Lung (tissue), 12 donors: ENCODE results near the gene CCDC178. TPM values are rescaled to one million over a fixed set of nuclear protein-coding genes. Genes with fewer than 3 reads are reported as not detected.
A peak's percentile ranks its signal among the peaks of the same experiment; 100 is the strongest.
"Not testable (repeated sequence)": the region's sequence is repeated elsewhere in the genome, so short reads cannot be mapped to it uniquely, and the experiment has no call there.

Experiments
- ATAC-seq: fragments of 200-7000 bp; cut with Tn5 transposase; one replicate; pipeline ENCODE4 v1.9.1; 2020; ENCODE audit warnings: moderate number of reproducible peaks; ENCODE audit not compliant: insufficient read depth, low FRiP score
- DNase-seq, 3 donors: peaks; one replicate each; pipeline ENCODE4 v3.0.0-alpha.2; 2013 to 2017
- H3K27ac ChIP-seq, 2 donors: one replicate each; pipeline ENCODE4 v1.5.1; 2013; ENCODE audit warnings: mild to moderate bottlenecking in 2 of 2, moderate library complexity in 2 of 2, control low read depth in 1 of 2, inconsistent platforms in 1 of 2, low read depth in 1 of 2, low read length in 1 of 2
- H3K27me3 ChIP-seq, 3 donors: one replicate each; pipeline ENCODE4 v1.5.1; 2013; ENCODE audit warnings: low read length in 2 of 3; ENCODE audit not compliant: control insufficient read depth in 3 of 3, insufficient read depth in 3 of 3
- H3K36me3 ChIP-seq, 4 donors: one replicate each; pipeline ENCODE4 v1.5.1; 2013; ENCODE audit warnings: low read length in 4 of 4, mild to moderate bottlenecking in 1 of 4, moderate library complexity in 1 of 4; ENCODE audit not compliant: control insufficient read depth in 4 of 4, insufficient read depth in 4 of 4
- H3K4me1 ChIP-seq, 5 donors: one replicate each; pipeline ENCODE4 v1.5.1; 2013; ENCODE audit warnings: low read length in 5 of 5, mild to moderate bottlenecking in 2 of 5, moderate library complexity in 1 of 5; ENCODE audit not compliant: control insufficient read depth in 5 of 5, insufficient read depth in 5 of 5
- H3K4me3 ChIP-seq: one replicate; pipeline ENCODE4 v1.5.1; 2013; ENCODE audit warnings: mild to moderate bottlenecking, control low read depth, moderate library complexity
- H3K9ac ChIP-seq, 2 donors: one replicate each; pipeline ENCODE4 v1.5.1; 2013; ENCODE audit warnings: low read length in 2 of 2, control low read depth in 1 of 2; ENCODE audit not compliant: insufficient read depth in 1 of 2
- H3K9me3 ChIP-seq, 4 donors: one replicate each; pipeline ENCODE4 v1.5.1; 2013; ENCODE audit warnings: low read length in 3 of 4, mild to moderate bottlenecking in 1 of 4, moderate library complexity in 1 of 4; ENCODE audit not compliant: control insufficient read depth in 4 of 4, insufficient read depth in 3 of 4
- WGBS, 2 donors: extraction: QIAGEN DNeasy Blood & Tissue Kit; methylation state at CpG; one replicate each; pipeline ENCODE4 v1.1.7; 2013; 5-methylcytosine and 5-hydroxymethylcytosine counted together
- polyA plus RNA-seq, 2 donors: library from polyadenylated mRNA; stranded (reverse); fragments of 200-250 nt; gene quantifications; one replicate each; pipeline ENCODE4 v1.2.1, GENCODE V29; 2013
- total RNA-seq, 2 donors: library from RNA; depleted of rRNA in 1 of 2; stranded (reverse); fragments of >200 nt in 1 of 2; gene quantifications; one replicate each; pipeline ENCODE4 v1.2.1, GENCODE V29; 2014 to 2021
- TF ChIP-seq, protein P1 (sequence below): IDR thresholded peaks from 2 replicates; pipeline ENCODE4 v1.5.1; 2012; ENCODE audit warnings: mild to moderate bottlenecking; ENCODE audit errors: control extremely low read depth, extremely low read depth
- donor health status: control.
- donor health status: control.
- donor health status: Bipolar disorder and iron deficiency.
- donor health status: healthy.
- donor health status: DM: yes; HTN: yes; CAD: no.

Gene CCDC178
- total and polyA plus RNA-seq, 4 donors, result 0.08 to 1.1 (median 0.77) TPM

DNA sequence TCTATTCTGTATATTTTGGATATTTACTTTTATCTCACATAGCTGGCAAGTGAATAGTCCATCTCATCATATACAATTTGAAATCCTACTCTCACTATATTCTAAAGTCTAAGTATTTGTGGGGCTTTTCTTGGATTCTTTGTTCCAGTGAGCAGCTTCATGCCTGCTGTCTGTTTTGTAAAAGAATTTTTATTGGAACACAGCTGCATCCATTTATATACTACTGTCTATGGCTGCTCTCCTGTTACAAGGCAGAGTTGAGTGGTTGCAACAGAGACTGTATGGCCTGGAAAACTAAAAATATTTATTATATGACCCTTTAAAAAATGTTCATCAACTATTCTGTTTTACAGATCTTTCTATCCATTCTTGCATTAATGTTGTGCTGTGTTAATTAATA lies 474.4 kb downstream of the CCDC178 start:
- no peak overlapping the region for H3K4me3 ChIP-seq
- ATAC-seq, result no peak
- no peaks in the 10 kb centered on the region for H3K36me3 ChIP-seq
- no peaks in the 10 kb centered on the region for H3K9me3 ChIP-seq
- H3K4me1 ChIP-seq, result no peaks in the 10 kb centered on the region
- H3K27me3 ChIP-seq, result no peaks in the 10 kb centered on the region
- no peak for DNase-seq
- no peak overlapping the region for H3K9ac ChIP-seq
- H3K27ac ChIP-seq, result no peak overlapping the region
- TF ChIP-seq, protein P1, sequence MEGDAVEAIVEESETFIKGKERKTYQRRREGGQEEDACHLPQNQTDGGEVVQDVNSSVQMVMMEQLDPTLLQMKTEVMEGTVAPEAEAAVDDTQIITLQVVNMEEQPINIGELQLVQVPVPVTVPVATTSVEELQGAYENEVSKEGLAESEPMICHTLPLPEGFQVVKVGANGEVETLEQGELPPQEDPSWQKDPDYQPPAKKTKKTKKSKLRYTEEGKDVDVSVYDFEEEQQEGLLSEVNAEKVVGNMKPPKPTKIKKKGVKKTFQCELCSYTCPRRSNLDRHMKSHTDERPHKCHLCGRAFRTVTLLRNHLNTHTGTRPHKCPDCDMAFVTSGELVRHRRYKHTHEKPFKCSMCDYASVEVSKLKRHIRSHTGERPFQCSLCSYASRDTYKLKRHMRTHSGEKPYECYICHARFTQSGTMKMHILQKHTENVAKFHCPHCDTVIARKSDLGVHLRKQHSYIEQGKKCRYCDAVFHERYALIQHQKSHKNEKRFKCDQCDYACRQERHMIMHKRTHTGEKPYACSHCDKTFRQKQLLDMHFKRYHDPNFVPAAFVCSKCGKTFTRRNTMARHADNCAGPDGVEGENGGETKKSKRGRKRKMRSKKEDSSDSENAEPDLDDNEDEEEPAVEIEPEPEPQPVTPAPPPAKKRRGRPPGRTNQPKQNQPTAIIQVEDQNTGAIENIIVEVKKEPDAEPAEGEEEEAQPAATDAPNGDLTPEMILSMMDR, result no peak

DNA sequence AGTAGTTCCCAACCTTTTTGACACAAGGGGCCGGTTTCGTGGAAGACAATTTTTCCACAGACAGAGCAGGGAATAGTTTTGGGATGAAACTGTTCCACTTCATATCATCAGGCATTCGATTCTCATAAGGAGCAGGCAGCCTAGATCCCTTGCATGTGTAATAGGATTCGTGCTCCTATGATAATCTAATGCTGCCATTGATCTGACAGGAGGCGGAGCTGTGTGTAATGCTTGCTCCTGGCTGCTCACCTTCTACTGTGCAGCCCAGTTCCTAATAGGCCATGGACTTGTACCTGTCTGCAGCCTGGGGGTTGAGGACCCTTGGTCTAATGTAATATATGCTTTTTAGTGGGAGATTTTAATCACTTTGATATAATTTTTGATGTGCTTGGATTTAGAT lies 479.0 kb downstream of the CCDC178 start:
- Histone ChIP-seq H3K27ac (no peak overlapping the region), H3K9ac (no peak overlapping the region), H3K27me3 (no peaks in the 10 kb centered on the region), H3K4me3 (no peak overlapping the region), H3K9me3 (no peaks in the 10 kb centered on the region), H3K36me3 (no peaks in the 10 kb centered on the region), H3K4me1 (peaks cover 0 to 5% (median 0%) of the 10 kb centered on the region in 5 donors)
- ATAC-seq (no peak), DNase-seq (no peak)
- TF ChIP-seq, protein P1, result no peak
- WGBS, 2 donors, result 82 to 86% methylated on average over 5 of the region's 5 CpGs

DNA sequence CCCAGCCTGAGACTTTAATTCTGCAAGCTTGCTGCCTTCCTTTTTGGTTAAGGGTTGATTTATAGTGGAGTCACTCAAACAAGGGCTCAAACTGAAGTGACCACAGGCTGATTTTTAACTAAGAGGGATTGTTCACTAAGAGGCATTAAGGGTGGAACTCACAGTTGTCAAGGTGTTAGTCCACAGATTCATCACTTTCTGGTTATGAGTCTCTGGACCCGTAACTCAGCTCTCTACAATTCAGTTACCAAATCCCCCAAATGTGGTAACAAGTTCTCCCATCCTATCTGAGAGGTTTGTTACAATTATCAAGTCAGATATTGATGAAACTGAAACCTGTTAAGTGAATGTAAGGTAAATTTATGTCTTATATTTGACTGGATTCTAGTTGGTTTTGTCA lies 481.8 kb downstream of the CCDC178 start:
- H3K9me3 ChIP-seq, result no peaks in the 10 kb centered on the region
- peaks cover 0 to 6% (median 0%) of the 10 kb centered on the region in 5 donors for H3K4me1 ChIP-seq
- no peak overlapping the region for H3K4me3 ChIP-seq
- WGBS, 2 donors, result 82 to 84% methylated on average over 1 of the region's 1 CpG
- TF ChIP-seq, protein P1, result no peak
- no peak overlapping the region for H3K27ac ChIP-seq
- no peaks in the 10 kb centered on the region for H3K36me3 ChIP-seq
- H3K27me3 ChIP-seq, result no peaks in the 10 kb centered on the region
- H3K9ac ChIP-seq, result no peak overlapping the region
- no peak for ATAC-seq
- no peak for DNase-seq

DNA sequence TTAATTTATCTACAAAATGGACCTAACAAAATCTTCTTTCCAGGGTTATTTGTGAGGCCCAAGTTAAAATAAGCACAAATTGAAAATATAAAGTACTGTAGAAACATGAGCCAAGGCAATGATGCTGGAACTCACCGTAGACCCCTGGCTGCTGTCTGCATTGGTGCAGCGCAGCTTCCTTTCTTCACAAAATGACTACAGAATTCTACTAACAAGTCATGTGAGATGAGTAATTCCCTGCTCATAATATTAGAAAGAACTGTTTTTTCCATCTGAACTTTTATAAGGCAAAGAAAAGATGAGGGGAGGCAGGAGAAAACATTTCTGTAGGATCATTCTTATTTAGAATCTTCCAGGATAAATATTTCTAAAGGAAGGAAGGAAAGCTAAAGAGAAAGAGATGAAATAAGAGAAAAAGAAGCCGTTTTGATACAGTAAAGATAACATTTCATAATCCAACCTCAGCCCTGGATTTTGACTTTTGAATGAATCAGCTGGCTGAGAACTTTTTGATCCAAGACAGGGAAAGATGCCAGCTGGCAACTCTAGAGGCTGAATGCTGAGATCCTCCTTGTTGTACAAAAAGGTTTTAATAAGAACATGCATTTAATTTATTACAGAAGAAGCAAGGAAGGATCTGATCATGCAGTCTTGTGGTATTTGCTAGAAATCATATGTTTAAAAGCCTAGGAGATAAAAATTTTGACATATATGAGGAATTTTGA lies 483.8 kb downstream of the CCDC178 start:
- Histone ChIP-seq H3K9me3 (peaks cover 0 to 7% (median 0%) of the 10 kb centered on the region in 4 donors), H3K27ac (no peak overlapping the region), H3K27me3 (no peaks in the 10 kb centered on the region), H3K4me1 (peaks cover 0 to 6% (median 0%) of the 10 kb centered on the region in 5 donors), H3K36me3 (no peaks in the 10 kb centered on the region), H3K9ac (no peak overlapping the region), H3K4me3 (no peak overlapping the region)
- TF ChIP-seq, protein P1, result no peak
- DNase-seq (peak; percentile 35 to 77 (median 68)), ATAC-seq (no peak)
- 61 to 71% methylated on average over 3 of the region's 3 CpGs for WGBS, 2 donors

DNA sequence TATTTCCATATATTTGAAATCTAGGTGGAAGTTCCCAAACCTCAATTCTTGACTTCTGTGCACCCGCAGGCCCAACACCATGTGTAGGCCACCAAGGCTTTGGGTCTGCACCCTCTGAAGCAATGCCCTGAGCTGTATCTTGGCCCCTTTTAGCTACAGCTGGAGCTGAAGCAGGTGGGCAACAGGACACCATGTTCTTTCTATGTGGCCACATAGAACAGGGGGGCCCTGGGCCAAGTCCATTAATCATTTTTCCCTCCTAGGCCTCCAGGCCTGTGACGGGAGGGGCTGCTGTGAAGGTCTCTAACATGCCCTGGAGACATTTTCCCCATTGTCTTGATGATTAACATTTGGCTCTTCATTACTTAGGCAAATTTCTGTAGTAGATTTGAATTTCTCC lies 488.2 kb downstream of the CCDC178 start:
- H3K27me3 ChIP-seq, ATAC-seq, H3K4me1 ChIP-seq, H3K27ac ChIP-seq, H3K36me3 ChIP-seq, DNase-seq, H3K9me3 ChIP-seq, H3K9ac ChIP-seq, H3K4me3 ChIP-seq: not testable (repeated sequence)
- 92 to 98% methylated on average over 2 of the region's 2 CpGs for WGBS, 2 donors
